Measurements from ENCODE around the gene TVP23C. TPM values are rescaled to one million over a fixed set of nuclear protein-coding genes. Genes with fewer than 3 reads are reported as not detected.
A peak's percentile ranks its signal among the peaks of the same experiment; 100 is the strongest.

Gene TVP23C
- total and polyA plus RNA-seq, 2 donors: 2.7 to 70.6 TPM

GRCh38 chr17:15478845-15479244 lies 84.4 kb downstream of the TVP23C start:
- H3K4me3 ChIP-seq (ENCODE audit: low read depth, low read length): no peak overlapping the region
- peaks cover 2% of the 10 kb centered on the region for H3K4me1 ChIP-seq (ENCODE audit: insufficient read depth)
- H3K36me3 ChIP-seq (ENCODE audit: insufficient read depth): no peaks in the 10 kb centered on the region
- H3K27ac ChIP-seq (ENCODE audit: low read depth): no peak overlapping the region
- WGBS: 90% methylated on average over 5 of the region's 5 CpGs
- no peak for DNase-seq (ENCODE audit: extremely low spot score)

GRCh38 chr17:15475631-15476354 lies 87.5 kb downstream of the TVP23C start:
- 74% methylated on average over 8 of the region's 8 CpGs for WGBS
- peak overlapping the region; percentile 32 for H3K27ac ChIP-seq (ENCODE audit: low read depth)
- no peak for DNase-seq (ENCODE audit: extremely low spot score)
- H3K36me3 ChIP-seq (ENCODE audit: insufficient read depth): no peaks in the 10 kb centered on the region
- peaks cover 2% of the 10 kb centered on the region for H3K4me1 ChIP-seq (ENCODE audit: insufficient read depth)
- no peak overlapping the region for H3K4me3 ChIP-seq (ENCODE audit: low read depth, low read length)

GRCh38 chr17:15472891-15473290 lies 90.4 kb downstream of the TVP23C start:
- H3K4me3 ChIP-seq (ENCODE audit: low read depth, low read length): no peak overlapping the region
- H3K4me1 ChIP-seq (ENCODE audit: insufficient read depth): peaks cover 2% of the 10 kb centered on the region
- 57% methylated on average over 3 of the region's 3 CpGs for WGBS

GRCh38 chr17:15470536-15470935 lies 92.7 kb downstream of the TVP23C start:
- Histone ChIP-seq H3K36me3 (ENCODE audit: insufficient read depth) (no peaks in the 10 kb centered on the region), H3K4me3 (ENCODE audit: low read depth, low read length) (no peak overlapping the region), H3K4me1 (ENCODE audit: insufficient read depth) (peaks cover 2% of the 10 kb centered on the region), H3K27ac (ENCODE audit: low read depth) (no peak overlapping the region)
- WGBS: 55% methylated on average over 7 of the region's 7 CpGs
- DNase-seq (ENCODE audit: extremely low spot score): no peak

More at GRCh38 chr17:15472891-15473290, 90.4 kb downstream of the TVP23C start:
- no peak overlapping the region for H3K27ac ChIP-seq (ENCODE audit: low read depth)
- no peak for DNase-seq (ENCODE audit: extremely low spot score)
- H3K36me3 ChIP-seq (ENCODE audit: insufficient read depth): no peaks in the 10 kb centered on the region

- 89% methylated on average over 7 of the region's 7 CpGs for WGBS
Measured at GRCh38 chr17:15469260-15469659, 94.0 kb downstream of the TVP23C start.

GRCh38 chr17:15468126-15468525 lies 95.2 kb downstream of the TVP23C start:
- no peak overlapping the region for H3K27ac ChIP-seq (ENCODE audit: low read depth)
- H3K4me1 ChIP-seq (ENCODE audit: insufficient read depth): no peaks in the 10 kb centered on the region
- DNase-seq (ENCODE audit: extremely low spot score): no peak
- no peaks in the 10 kb centered on the region for H3K36me3 ChIP-seq (ENCODE audit: insufficient read depth)
- H3K4me3 ChIP-seq (ENCODE audit: low read depth, low read length): no peak overlapping the region
- 34% methylated on average over 4 of the region's 4 CpGs for WGBS

More at GRCh38 chr17:15469260-15469659, 94.0 kb downstream of the TVP23C start:
- DNase-seq (ENCODE audit: extremely low spot score): no peak
- no peaks in the 10 kb centered on the region for H3K36me3 ChIP-seq (ENCODE audit: insufficient read depth)
- no peak overlapping the region for H3K27ac ChIP-seq (ENCODE audit: low read depth)
- no peak overlapping the region for H3K4me3 ChIP-seq (ENCODE audit: low read depth, low read length)
- H3K4me1 ChIP-seq (ENCODE audit: insufficient read depth): peaks cover 2% of the 10 kb centered on the region

GRCh38 chr17:15467592-15467991 lies 95.7 kb downstream of the TVP23C start, which contains the start of gene CDRT4:
Gene CDRT4 (minus strand): TSS chr17:15467621. CDS start chr17:15440238, 27,383 bp downstream.
- Histone ChIP-seq H3K27ac (ENCODE audit: low read depth) (no peak within 1 kb of the TSS), H3K4me3 (ENCODE audit: low read depth, low read length) (no peak within 1 kb of the TSS), H3K4me1 (ENCODE audit: insufficient read depth) (no peaks in the 10 kb centered on the region), H3K36me3 (ENCODE audit: insufficient read depth) (no peaks in the 10 kb centered on the region)
- WGBS: 89% methylated on average over 3 of the region's 3 CpGs
- DNase-seq (ENCODE audit: extremely low spot score): no peak

GRCh38 chr17:15466131-15466530 lies 97.2 kb downstream of the TVP23C start:
- 78% methylated on average over 6 of the region's 6 CpGs for WGBS
- no peak for DNase-seq (ENCODE audit: extremely low spot score)
- Histone ChIP-seq H3K27ac (ENCODE audit: low read depth) (no peak overlapping the region), H3K4me3 (ENCODE audit: low read depth, low read length) (no peak overlapping the region), H3K36me3 (ENCODE audit: insufficient read depth) (no peaks in the 10 kb centered on the region), H3K4me1 (ENCODE audit: insufficient read depth) (no peaks in the 10 kb centered on the region)

- no peak for DNase-seq (ENCODE audit: extremely low spot score)
- 96% methylated on average over 2 of the region's 2 CpGs for WGBS
- Histone ChIP-seq H3K36me3 (ENCODE audit: insufficient read depth) (no peaks in the 10 kb centered on the region), H3K4me3 (ENCODE audit: low read depth, low read length) (no peak overlapping the region), H3K4me1 (ENCODE audit: insufficient read depth) (no peaks in the 10 kb centered on the region), H3K27ac (ENCODE audit: low read depth) (no peak overlapping the region)
Measured at GRCh38 chr17:15465045-15465701, 98.1 kb downstream of the TVP23C start.

- Histone ChIP-seq H3K4me3 (ENCODE audit: low read depth, low read length) (no peak overlapping the region), H3K4me1 (ENCODE audit: insufficient read depth) (no peaks in the 10 kb centered on the region), H3K36me3 (ENCODE audit: insufficient read depth) (no peaks in the 10 kb centered on the region), H3K27ac (ENCODE audit: low read depth) (no peak overlapping the region)
- WGBS: 56% methylated on average over 11 of the region's 11 CpGs
- DNase-seq (ENCODE audit: extremely low spot score): no peak
Measured at GRCh38 chr17:15464231-15464985, 98.9 kb downstream of the TVP23C start.

- Histone ChIP-seq H3K4me1 (ENCODE audit: insufficient read depth) (no peaks in the 10 kb centered on the region), H3K27ac (ENCODE audit: low read depth) (no peak overlapping the region), H3K36me3 (ENCODE audit: insufficient read depth) (no peaks in the 10 kb centered on the region), H3K4me3 (ENCODE audit: low read depth, low read length) (no peak overlapping the region)
- 22% methylated on average over 11 of the region's 11 CpGs for WGBS
- DNase-seq (ENCODE audit: extremely low spot score): no peak
Measured at GRCh38 chr17:15462976-15463772, 100.1 kb downstream of the TVP23C start.

GRCh38 chr17:15457723-15458094 lies 105.6 kb downstream of the TVP23C start:
- WGBS: 42% methylated on average over 7 of the region's 7 CpGs
- DNase-seq (ENCODE audit: extremely low spot score): peak; percentile 32
- Histone ChIP-seq H3K27ac (ENCODE audit: low read depth) (peak overlapping the region; percentile 54), H3K36me3 (ENCODE audit: insufficient read depth) (no peaks in the 10 kb centered on the region), H3K4me1 (ENCODE audit: insufficient read depth) (no peaks in the 10 kb centered on the region), H3K4me3 (ENCODE audit: low read depth, low read length) (no peak overlapping the region)

Data from urinary bladder (tissue), 4 donors.